Heart left ventricle (tissue), 13 donors: ENCODE results near the gene AFF4.

Experiments used
- CTCF ChIP-seq, 12 donors: fragments of 200-600 bp; sonication (generic) in 4 of 12; IDR thresholded peaks; one replicate each; pipeline versions ENCODE4 v1.5.0 to v1.8.0; 2018 to 2022; ENCODE audit warnings: antibody characterized with exemption in 12 of 12, mild to moderate bottlenecking in 5 of 12
- POLR2A ChIP-seq, 2 donors: fragments of 450-650 bp; IDR thresholded peaks; one replicate each; pipeline ENCODE4 v1.6.1; 2017; ENCODE audit warnings: antibody characterized with exemption in 2 of 2, mild to moderate bottlenecking in 2 of 2, moderate library complexity in 2 of 2
- donor health status: ischemic (EF 13 %, LVEDD 7.1; RV severe dilation, severe dysfunction).
- donor health status: DM: no; HTN: yes; CAD: no.
- donor health status: DM: no; HTN: no; CAD: no.
- donor health status: ischemic (EF 25% LVEDD 6.9; RV normal size, moderate dysfunction).
- donor health status: ischemic (EF 25% LVEDD 5.7; RV mildly dilated, moderate dysfunction).
- donor health status: ischemic (EF 35%, LVEDD 5.7; RV mildly dilated, moderate dysfunction).
- donor health status: nonischemic (EF 11% LVEDD 7.7; RV severe dilation, severe dysfunction).
- donor health status: DM: yes; HTN: yes; CAD: no.
- donor health status: PGD.
- donor health status: ischemic (EF 29% LVEDD 5.4; RV normal size, mild dysfunction).
- donor health status: nonischemic (EF 23%, LVEDD 6.1; RV moderate dilation, normal function).

GRCh38 chr5:132827943-132828673 lies 135.3 kb downstream of the AFF4 start:
- no peak for TF ChIP-seq CTCF (IDR thresholded peaks at IDR 0.05)
- TF ChIP-seq POLR2A (IDR thresholded peaks at IDR 0.05) = no peak
